Panc1 (cell line): Measurements from ENCODE around the gene SPRED2. TPM values are rescaled to one million over a fixed set of nuclear protein-coding genes. Genes with fewer than 3 reads are reported as not detected.
A peak's percentile ranks its signal among the peaks of the same experiment; 100 is the strongest.

ENCODE experiments used
- ATAC-seq: fragments of 200-7000 bp; cut with Tn5 transposase; 2 replicates; pipeline ENCODE4 v1.9.1; 2020; ENCODE audit warnings: mild to moderate bottlenecking, moderate library complexity
- BruUV-seq: library from RNA; stranded (reverse); fragments of 400-500 nt; replicated peaks from 2 replicates; lab custom pipeline; 2021; lab: Mats Ljungman, UMichigan
- CTCF ChIA-PET: fragments of 300-600 bp; sonication (Branson Sonifier 250); formaldehyde crosslinking; loops from one replicate; lab custom pipeline; 2022; ENCODE audit warnings: antibody characterized with exemption; lab: Charles Lee
- POLR2A ChIA-PET: fragments of 300-600 bp; sonication (Branson Sonifier 250); formaldehyde crosslinking; loops from one replicate; lab custom pipeline; 2022; ENCODE audit warnings: antibody characterized with exemption; lab: Charles Lee
- DNase-seq: peaks from one replicate; pipeline ENCODE4 v3.0.0-alpha.2; 2010; ENCODE audit warnings: low read depth, low spot score
- H3K27ac ChIP-seq: 2 replicates; pipeline ENCODE4 v1.5.1; 2011; ENCODE audit warnings: mild to moderate bottlenecking, low read length, inconsistent platforms
- H3K27me3 ChIP-seq: fragments of 200-500 bp; sonication (Bioruptor generic); 2 replicates; pipeline ENCODE4 v1.6.0; 2014; ENCODE audit warnings: low read length, inconsistent platforms; ENCODE audit not compliant: control insufficient read depth, insufficient read depth
- H3K36me3 ChIP-seq: fragments of 200-500 bp; sonication (Bioruptor generic); 2 replicates; pipeline ENCODE4 v1.5.1; 2014; ENCODE audit warnings: inconsistent platforms, mild to moderate bottlenecking, low read length, moderate library complexity; ENCODE audit not compliant: control insufficient read depth, insufficient read depth
- H3K4me1 ChIP-seq: 2 replicates; pipeline ENCODE4 v1.5.1; 2011; ENCODE audit warnings: inconsistent platforms, mild to moderate bottlenecking, low read length, moderate library complexity; ENCODE audit not compliant: control insufficient read depth, insufficient read depth
- H3K4me3 ChIP-seq, 2 experiments: 2 replicates each; pipeline ENCODE4 v1.5.1; 2011 to 2012; ENCODE audit warnings: low read depth in 2 of 2, low read length in 2 of 2, mild to moderate bottlenecking in 2 of 2, inconsistent platforms in 1 of 2, moderate library complexity in 1 of 2
- H3K9me3 ChIP-seq: fragments of 200-500 bp; sonication (Bioruptor generic); 2 replicates; pipeline ENCODE4 v1.5.1; 2014; ENCODE audit warnings: low read depth, mild to moderate bottlenecking, inconsistent platforms, low read length, moderate library complexity; ENCODE audit not compliant: control insufficient read depth, insufficient read depth
- POLR2AphosphoS5 ChIP-seq: IDR thresholded peaks from 2 replicates; pipeline ENCODE4 v1.6.1; 2012; ENCODE audit warnings: mild to moderate bottlenecking, low read depth, low read length, moderate library complexity
- SIN3A ChIP-seq: IDR thresholded peaks from 2 replicates; pipeline ENCODE4 v1.6.1; 2012; ENCODE audit warnings: low read depth, mild to moderate bottlenecking, low read length, moderate library complexity, borderline replicate concordance; ENCODE audit not compliant: insufficient read depth
- TCF7L2 ChIP-seq: IDR thresholded peaks from 2 replicates; pipeline ENCODE4 v1.6.1; 2011; ENCODE audit warnings: mild to moderate bottlenecking, low read depth, low read length, inconsistent platforms
- in situ Hi-C: cut with HindIII; loops from 2 replicates; pipeline ENCODE4 v1.10.0; 2016; ENCODE audit warnings: low sequenced_read_pairs, low pct_unique_long_range_greater_than_20kb
- intact Hi-C: fragments of 100-400 bp; cut with micrococcal nuclease; formaldehyde crosslinking; loops from one replicate; pipeline ENCODE4 v1.10.0; 2022; ENCODE audit not compliant: unreplicated experiment
- total RNA-seq: library from RNA; stranded (reverse); gene quantifications from one replicate; pipeline ENCODE4 v1.2.1, GENCODE V29; 2021; ENCODE audit not compliant: unreplicated experiment
- TF ChIP-seq, protein P1 (sequence below), 2 experiments: IDR thresholded peaks; 2 replicates each; pipeline ENCODE4 v1.6.1; 2011 to 2012; ENCODE audit warnings: low read depth in 2 of 2, control low read depth in 1 of 2, low read length in 1 of 2, mild to moderate bottlenecking in 1 of 2, moderate library complexity in 1 of 2; ENCODE audit not compliant: insufficient read depth in 1 of 2
- TF ChIP-seq, protein P2 (sequence below): fragments of 450-650 bp; IDR thresholded peaks from 2 replicates; pipeline ENCODE4 v1.5.1; 2017; ENCODE audit warnings: mild to moderate bottlenecking

Gene SPRED2
- total RNA-seq, 1 experiment from 2014 or later, result 60.1 TPM

DNA sequence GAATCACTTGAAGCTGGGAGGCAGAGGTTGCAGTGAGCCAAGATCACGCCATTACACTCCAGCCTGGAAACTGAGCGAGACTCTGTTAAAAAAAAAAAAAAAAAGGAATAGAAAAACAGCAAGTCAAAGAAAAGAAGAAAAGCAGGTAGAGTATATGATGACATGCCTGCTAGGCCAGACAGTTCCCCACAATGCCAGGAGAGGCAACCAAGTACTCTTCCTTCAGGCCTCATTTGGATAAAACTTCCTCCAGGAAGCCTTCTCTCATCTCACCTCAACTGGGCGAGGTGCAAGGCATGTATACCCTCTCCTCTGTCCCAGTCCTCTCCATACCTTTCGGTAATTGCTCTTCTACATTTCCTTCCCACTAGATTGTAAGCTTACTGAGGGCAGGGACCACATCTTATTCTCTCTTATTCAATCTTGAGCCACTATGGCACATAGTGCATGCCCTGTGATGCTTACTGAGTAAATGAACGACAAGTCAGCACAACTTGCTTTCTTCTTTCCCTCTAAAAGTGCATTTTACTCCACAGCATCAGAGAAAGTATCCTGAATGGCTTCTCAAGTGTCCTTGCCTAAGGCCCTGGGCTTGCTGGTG, 10.1 kb upstream of the SPRED2 start:
- ChIA-PET CTCF (interaction anchor here (0.7 kb wide), 1 partner anchor 112 kb away, joined by 8 read pairs; no protein-coding TSS in a partner anchor), POLR2A (no interaction called here)
- no peaks in the 10 kb centered on the region for H3K27me3 ChIP-seq
- in situ Hi-C loops, result no loop called here
- no TSS peak for BruUV-seq
- no peaks in the 10 kb centered on the region for H3K9me3 ChIP-seq
- no peak overlapping the region for H3K4me3 ChIP-seq
- TF ChIP-seq, protein P1, sequence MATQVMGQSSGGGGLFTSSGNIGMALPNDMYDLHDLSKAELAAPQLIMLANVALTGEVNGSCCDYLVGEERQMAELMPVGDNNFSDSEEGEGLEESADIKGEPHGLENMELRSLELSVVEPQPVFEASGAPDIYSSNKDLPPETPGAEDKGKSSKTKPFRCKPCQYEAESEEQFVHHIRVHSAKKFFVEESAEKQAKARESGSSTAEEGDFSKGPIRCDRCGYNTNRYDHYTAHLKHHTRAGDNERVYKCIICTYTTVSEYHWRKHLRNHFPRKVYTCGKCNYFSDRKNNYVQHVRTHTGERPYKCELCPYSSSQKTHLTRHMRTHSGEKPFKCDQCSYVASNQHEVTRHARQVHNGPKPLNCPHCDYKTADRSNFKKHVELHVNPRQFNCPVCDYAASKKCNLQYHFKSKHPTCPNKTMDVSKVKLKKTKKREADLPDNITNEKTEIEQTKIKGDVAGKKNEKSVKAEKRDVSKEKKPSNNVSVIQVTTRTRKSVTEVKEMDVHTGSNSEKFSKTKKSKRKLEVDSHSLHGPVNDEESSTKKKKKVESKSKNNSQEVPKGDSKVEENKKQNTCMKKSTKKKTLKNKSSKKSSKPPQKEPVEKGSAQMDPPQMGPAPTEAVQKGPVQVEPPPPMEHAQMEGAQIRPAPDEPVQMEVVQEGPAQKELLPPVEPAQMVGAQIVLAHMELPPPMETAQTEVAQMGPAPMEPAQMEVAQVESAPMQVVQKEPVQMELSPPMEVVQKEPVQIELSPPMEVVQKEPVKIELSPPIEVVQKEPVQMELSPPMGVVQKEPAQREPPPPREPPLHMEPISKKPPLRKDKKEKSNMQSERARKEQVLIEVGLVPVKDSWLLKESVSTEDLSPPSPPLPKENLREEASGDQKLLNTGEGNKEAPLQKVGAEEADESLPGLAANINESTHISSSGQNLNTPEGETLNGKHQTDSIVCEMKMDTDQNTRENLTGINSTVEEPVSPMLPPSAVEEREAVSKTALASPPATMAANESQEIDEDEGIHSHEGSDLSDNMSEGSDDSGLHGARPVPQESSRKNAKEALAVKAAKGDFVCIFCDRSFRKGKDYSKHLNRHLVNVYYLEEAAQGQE (IDR thresholded peaks at IDR 0.05; ENCODE audit: insufficient read depth in 1 of 2, low read depth in 2 of 2, low read length in 1 of 2), result no peak
- TF ChIP-seq, protein P2, sequence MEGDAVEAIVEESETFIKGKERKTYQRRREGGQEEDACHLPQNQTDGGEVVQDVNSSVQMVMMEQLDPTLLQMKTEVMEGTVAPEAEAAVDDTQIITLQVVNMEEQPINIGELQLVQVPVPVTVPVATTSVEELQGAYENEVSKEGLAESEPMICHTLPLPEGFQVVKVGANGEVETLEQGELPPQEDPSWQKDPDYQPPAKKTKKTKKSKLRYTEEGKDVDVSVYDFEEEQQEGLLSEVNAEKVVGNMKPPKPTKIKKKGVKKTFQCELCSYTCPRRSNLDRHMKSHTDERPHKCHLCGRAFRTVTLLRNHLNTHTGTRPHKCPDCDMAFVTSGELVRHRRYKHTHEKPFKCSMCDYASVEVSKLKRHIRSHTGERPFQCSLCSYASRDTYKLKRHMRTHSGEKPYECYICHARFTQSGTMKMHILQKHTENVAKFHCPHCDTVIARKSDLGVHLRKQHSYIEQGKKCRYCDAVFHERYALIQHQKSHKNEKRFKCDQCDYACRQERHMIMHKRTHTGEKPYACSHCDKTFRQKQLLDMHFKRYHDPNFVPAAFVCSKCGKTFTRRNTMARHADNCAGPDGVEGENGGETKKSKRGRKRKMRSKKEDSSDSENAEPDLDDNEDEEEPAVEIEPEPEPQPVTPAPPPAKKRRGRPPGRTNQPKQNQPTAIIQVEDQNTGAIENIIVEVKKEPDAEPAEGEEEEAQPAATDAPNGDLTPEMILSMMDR, result no peak
- no peak for TF ChIP-seq TCF7L2
- TF ChIP-seq POLR2AphosphoS5, result no peak
- TF ChIP-seq SIN3A, result no peak
- ATAC-seq, result no peak
- H3K27ac ChIP-seq, result no peak overlapping the region
- intact Hi-C loops, result no loop called here
- H3K36me3 ChIP-seq, result no peaks in the 10 kb centered on the region
- H3K4me1 ChIP-seq, result peaks cover 7% of the 10 kb centered on the region
- no peak for DNase-seq

DNA sequence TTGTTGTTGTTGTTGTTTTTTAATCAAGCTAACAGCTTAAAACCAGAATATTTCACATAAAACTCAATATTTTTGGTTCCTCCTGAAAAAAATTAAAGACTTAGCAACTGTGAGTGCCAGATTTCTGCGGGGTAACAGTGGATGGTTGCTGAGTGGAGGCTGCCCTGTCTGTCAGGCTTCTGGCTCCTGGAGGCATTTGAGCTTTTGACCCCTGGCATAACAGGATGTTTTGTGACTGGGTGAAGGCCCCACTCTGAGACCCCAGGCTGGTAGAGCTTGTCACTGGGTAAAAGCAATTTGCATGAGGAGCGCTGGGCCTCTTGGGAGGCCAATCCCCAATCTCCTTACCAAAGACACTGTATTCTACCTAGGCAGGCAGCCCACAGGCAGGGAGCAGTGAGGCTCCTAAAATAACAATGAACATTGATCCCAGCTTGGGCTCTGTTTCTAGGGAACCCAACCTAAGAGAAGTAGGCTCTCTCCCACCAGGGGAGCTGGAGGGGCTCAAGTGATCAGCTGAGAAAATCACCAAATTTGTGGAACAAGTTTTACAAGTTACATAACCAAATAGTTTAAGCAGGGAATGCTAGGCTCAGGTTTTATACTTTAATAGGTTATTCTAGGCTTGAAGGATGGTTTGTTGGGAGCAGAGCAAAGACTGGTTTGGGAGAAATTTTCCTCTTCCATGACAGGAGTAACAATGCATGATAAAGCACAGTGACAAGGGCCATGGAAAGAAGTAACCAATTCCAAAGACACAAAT, 5.9 kb upstream of the SPRED2 start:
- no peak overlapping the region for H3K4me3 ChIP-seq
- no peaks in the 10 kb centered on the region for H3K9me3 ChIP-seq
- no peaks in the 10 kb centered on the region; the same call in 1 of the 2 replicates for H3K36me3 ChIP-seq
- BruUV-seq, result no TSS peak
- DNase-seq (no peak), ATAC-seq (no peak)
- TF ChIP-seq, protein P1 (IDR thresholded peaks at IDR 0.05; ENCODE audit: insufficient read depth in 1 of 2, low read depth in 2 of 2, low read length in 1 of 2), result no peak
- TF ChIP-seq, protein P2, result no peak
- TF ChIP-seq TCF7L2 (no peak), POLR2AphosphoS5 (no peak), SIN3A (no peak)
- H3K27me3 ChIP-seq, result no peaks in the 10 kb centered on the region
- ChIA-PET POLR2A (no interaction called here), CTCF (no interaction called here)
- intact Hi-C loops, result loop anchor here (5.0 kb wide), 1 partner anchor 114 kb away; no protein-coding TSS in a partner anchor
- H3K4me1 ChIP-seq, result peaks cover 23% of the 10 kb centered on the region
- H3K27ac ChIP-seq, result peak overlapping the region; percentile 40; the same call in 1 of the 2 replicates
- in situ Hi-C loops, result no loop called here
